Measurements from ENCODE around the gene ACTL7A. TPM values are rescaled to one million over a fixed set of nuclear protein-coding genes. Genes with fewer than 3 reads are reported as not detected.

Gene ACTL7A, protein sequence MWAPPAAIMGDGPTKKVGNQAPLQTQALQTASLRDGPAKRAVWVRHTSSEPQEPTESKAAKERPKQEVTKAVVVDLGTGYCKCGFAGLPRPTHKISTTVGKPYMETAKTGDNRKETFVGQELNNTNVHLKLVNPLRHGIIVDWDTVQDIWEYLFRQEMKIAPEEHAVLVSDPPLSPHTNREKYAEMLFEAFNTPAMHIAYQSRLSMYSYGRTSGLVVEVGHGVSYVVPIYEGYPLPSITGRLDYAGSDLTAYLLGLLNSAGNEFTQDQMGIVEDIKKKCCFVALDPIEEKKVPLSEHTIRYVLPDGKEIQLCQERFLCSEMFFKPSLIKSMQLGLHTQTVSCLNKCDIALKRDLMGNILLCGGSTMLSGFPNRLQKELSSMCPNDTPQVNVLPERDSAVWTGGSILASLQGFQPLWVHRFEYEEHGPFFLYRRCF
- polyA plus RNA-seq (2011; rRNA removed) = not detected in 2 replicates
- not detected in 2 replicates for polyA minus RNA-seq (2011; rRNA and poly(A)+ RNA removed)

GRCh38 chr9:108861997-108862396 is at the start of gene ACTL7A:
TSS of gene ACTL7A (plus strand) at chr9:108862266. CDS start at chr9:108862323, 57 bp downstream.
- no peak for DNase-seq (ENCODE audit: low read depth, low spot score)
- Histone ChIP-seq H3K9me3 (ENCODE audit: control insufficient read depth, insufficient read depth, low read length) (peaks cover 3% of the 10 kb centered on the region; the same call in 1 of the 2 replicates), H3K27ac (ENCODE audit: low read depth, low read length) (no peak within 1 kb of the TSS), H3K4me3 (ENCODE audit: low read depth, low read length) (no peak within 1 kb of the TSS), H3K27me3 (ENCODE audit: control insufficient read depth, insufficient read depth, low read length) (no peaks in the 10 kb centered on the region)
- CTCF ChIA-PET = no interaction called here
- POLR2A ChIA-PET = no interaction called here
- no peak for TF ChIP-seq CTCF (IDR thresholded peaks at IDR 0.05; ENCODE audit: low read depth, low read length)

- no peaks in the 10 kb centered on the region for H3K9me3 ChIP-seq (ENCODE audit: control insufficient read depth, insufficient read depth, low read length)
- DNase-seq (ENCODE audit: low read depth, low spot score) = no peak
- ChIA-PET POLR2A (no interaction called here), CTCF (no interaction called here)
- H3K27ac ChIP-seq (ENCODE audit: low read depth, low read length) = no peak overlapping the region
- no peak for TF ChIP-seq CTCF (IDR thresholded peaks at IDR 0.05; ENCODE audit: low read depth, low read length)
- H3K4me3 ChIP-seq (ENCODE audit: low read depth, low read length) = no peak overlapping the region
- H3K27me3 ChIP-seq (ENCODE audit: control insufficient read depth, insufficient read depth, low read length) = peaks cover 10% of the 10 kb centered on the region
These were observed 49.6 kb upstream of the ACTL7A start for GRCh38 chr9:108812396-108813025.

GRCh38 chr9:108813951-108814601 is 48.0 kb upstream of the ACTL7A start:
- no peak for DNase-seq (ENCODE audit: low read depth, low spot score)
- Histone ChIP-seq H3K9me3 (ENCODE audit: control insufficient read depth, insufficient read depth, low read length) (no peaks in the 10 kb centered on the region), H3K4me3 (ENCODE audit: low read depth, low read length) (no peak overlapping the region), H3K27me3 (ENCODE audit: control insufficient read depth, insufficient read depth, low read length) (peaks cover 10% of the 10 kb centered on the region), H3K27ac (ENCODE audit: low read depth, low read length) (no peak overlapping the region)
- CTCF ChIA-PET = no interaction called here
- TF ChIP-seq CTCF (IDR thresholded peaks at IDR 0.05; ENCODE audit: low read depth, low read length) = no peak
- POLR2A ChIA-PET = no interaction called here

DNA sequence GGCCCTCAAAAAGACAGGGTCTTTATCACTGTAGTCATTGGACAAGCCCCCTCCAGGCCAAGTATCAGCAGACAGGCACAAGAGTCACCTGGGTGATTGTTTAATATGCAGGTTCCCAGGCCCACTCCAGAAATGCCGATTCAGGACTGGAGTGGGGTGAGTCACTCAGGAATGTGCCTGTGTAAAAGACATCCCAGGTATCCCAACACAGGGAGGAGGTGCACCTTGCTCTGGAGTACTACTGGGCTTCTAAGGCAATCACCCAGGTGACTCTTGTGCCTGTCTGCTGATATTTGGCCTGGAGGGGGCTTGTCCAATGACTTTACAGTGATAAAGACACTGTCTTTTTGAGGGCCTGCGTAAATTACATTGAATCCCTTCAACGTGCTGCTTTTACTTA is 46.9 kb upstream of the ACTL7A start:
- H3K9me3 ChIP-seq (ENCODE audit: control insufficient read depth, insufficient read depth, low read length) = no peaks in the 10 kb centered on the region
- peaks cover 6% of the 10 kb centered on the region for H3K27me3 ChIP-seq (ENCODE audit: control insufficient read depth, insufficient read depth, low read length)
- TF ChIP-seq CTCF (IDR thresholded peaks at IDR 0.05; ENCODE audit: low read depth, low read length) = no peak
- no peak overlapping the region for H3K27ac ChIP-seq (ENCODE audit: low read depth, low read length)
- H3K4me3 ChIP-seq (ENCODE audit: low read depth, low read length) = no peak overlapping the region
- POLR2A ChIA-PET = no interaction called here
- CTCF ChIA-PET = no interaction called here
- no peak for DNase-seq (ENCODE audit: low read depth, low spot score)

All from AG04450 (cell line).